ENCODE data around the gene IKBIP.
A peak's percentile ranks its signal among the peaks of the same experiment; 100 is the strongest.
"Not testable (repeated sequence)": the region's sequence is repeated elsewhere in the genome, so short reads cannot be mapped to it uniquely, and the experiment has no call there.

Gene IKBIP, protein sequence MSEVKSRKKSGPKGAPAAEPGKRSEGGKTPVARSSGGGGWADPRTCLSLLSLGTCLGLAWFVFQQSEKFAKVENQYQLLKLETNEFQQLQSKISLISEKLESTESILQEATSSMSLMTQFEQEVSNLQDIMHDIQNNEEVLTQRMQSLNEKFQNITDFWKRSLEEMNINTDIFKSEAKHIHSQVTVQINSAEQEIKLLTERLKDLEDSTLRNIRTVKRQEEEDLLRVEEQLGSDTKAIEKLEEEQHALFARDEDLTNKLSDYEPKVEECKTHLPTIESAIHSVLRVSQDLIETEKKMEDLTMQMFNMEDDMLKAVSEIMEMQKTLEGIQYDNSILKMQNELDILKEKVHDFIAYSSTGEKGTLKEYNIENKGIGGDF

GRCh38 chr12:98644712-98645571 is at the start of gene IKBIP, which contains the start of gene APAF1:
TSS of gene IKBIP (minus strand) at chr12:98644788. CDS start at chr12:98644701, 87 bp downstream.
TSS of gene APAF1 (plus strand) at chr12:98645290. CDS start at chr12:98648360, 3,070 bp downstream.
- peak; percentile 94 for DNase-seq (ENCODE audit: low read depth, low spot score)

DNA sequence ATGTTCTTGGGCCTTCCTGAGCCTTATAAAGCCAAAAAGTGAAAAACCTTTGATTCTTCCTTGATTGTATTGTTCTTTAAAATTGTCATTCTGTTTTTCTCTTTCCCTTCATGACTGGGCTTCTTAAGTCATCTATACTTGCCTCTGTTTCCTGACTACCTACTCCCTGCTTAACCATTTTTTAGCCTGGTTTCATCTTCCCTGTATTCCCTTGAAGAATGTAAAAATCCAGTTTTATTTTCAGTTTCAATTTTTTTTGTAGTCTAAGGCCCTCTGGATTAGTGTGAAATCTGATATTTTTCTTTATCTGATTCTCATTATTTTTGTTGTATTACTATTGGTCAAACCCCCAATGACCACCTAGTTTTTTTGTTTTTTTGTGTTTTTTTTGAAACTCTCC is 46.8 kb upstream of the IKBIP start:
- no peak for DNase-seq (ENCODE audit: low read depth, low spot score)

GRCh38 chr12:98686603-98687002 is 42.0 kb upstream of the IKBIP start:
- no peak for DNase-seq (ENCODE audit: low read depth, low spot score)

DNA sequence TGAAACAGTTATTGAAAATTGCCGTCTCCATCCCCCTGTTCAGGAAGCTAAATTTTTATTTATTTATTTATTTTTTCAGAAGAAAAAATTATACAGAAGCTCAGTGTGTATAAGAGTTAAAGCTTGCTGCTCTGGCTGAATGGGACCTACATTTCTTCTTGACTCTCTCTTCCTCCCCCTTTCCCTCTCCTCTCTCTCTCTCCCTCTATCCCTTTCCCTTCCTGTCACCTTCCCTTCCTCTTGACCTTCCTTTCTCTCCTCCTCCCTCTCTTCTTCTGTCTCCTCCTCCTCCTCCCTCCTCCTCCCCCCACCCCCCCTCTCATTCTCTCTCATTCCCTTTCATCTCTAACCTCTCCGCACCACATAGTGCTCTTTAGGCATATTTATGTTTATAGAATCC is 39.6 kb upstream of the IKBIP start:
- no peak for DNase-seq (ENCODE audit: low read depth, low spot score)

DNA sequence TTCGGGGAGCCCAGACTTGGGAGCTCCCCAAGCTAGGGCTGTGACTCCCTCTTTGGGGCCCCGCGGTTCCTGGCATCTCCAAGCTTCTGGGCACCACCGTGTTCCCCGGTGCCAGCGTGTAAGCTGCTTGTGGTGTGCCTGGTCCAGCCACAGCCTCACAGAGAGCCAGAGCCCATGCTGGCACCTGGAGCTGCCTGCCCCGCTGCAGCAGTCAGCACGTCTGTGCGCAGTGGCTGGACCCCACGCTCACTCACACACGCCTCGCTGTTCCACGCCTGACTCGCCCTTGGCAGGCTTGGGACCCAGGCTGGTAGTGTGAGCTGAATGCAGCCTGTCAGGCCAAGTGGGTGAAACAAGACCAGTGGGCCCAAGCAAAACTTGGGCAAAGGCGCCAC is 35.0 kb upstream of the IKBIP start:
- DNase-seq (ENCODE audit: low read depth, low spot score) = no peak

DNA sequence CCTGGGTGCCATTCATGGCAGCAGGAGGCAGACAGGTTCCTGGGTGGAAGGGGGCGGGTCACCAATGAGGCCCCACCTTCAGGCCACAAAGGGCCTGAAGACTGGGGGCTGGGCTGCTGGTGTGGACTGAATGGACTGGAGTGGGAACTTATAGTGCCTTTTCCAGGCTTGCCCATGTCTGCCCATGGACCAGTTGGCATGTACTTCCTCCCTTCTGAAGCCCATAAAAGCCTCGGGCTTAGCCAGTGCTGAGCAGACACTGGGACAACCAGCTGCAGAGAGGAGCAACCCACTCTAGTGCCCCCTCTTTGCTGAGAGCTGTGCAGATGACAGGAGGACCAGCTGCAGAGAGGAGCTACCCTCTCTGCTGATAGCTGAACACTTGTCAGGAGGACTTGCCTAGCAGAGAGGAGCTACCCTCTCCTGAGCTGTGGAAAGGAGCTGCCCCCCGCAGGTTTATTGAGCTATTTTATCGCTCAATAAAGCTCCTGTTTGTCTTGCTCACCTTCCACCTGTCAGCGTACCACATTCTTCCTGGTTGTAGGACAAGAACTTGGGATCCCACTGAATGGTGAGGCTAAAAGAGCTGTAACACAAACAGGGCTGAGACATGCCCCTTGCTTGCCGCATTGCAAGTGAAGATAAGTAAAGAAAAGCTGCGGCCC is 34.5 kb upstream of the IKBIP start:
- DNase-seq (ENCODE audit: low read depth, low spot score) = no peak

GRCh38 chr12:98678236-98678945 is 33.8 kb upstream of the IKBIP start:
- DNase-seq (ENCODE audit: low read depth, low spot score) = no peak

DNA sequence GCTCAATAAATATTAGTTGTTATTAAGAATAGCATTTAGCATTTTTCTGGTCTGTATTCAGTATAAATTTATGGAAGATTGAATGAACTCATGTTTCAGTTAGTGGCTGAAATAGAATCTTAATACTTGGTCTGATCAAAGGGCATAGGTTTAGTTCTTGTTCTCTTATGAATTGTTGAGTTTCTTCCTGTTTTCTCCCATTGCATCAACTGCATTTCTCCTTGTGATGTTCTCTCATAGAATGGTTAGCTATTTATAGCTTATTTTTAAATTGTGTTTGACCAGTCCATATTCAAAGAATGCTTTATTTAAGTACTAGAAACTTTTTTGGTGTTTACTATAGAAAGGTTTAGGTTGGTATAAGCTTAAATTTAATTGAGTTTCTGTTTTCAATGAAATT is 30.3 kb upstream of the IKBIP start:
- DNase-seq (ENCODE audit: low read depth, low spot score) = no peak

GRCh38 chr12:98671459-98671858 is 26.9 kb upstream of the IKBIP start:
- no peak for DNase-seq (ENCODE audit: low read depth, low spot score)

GRCh38 chr12:98669751-98670150 is 25.2 kb upstream of the IKBIP start:
- no peak for DNase-seq (ENCODE audit: low read depth, low spot score)

- DNase-seq (ENCODE audit: low read depth, low spot score) = no peak
Measured at GRCh38 chr12:98660521-98660920, 15.9 kb upstream of the IKBIP start.

- DNase-seq (ENCODE audit: low read depth, low spot score) = no peak
Measured at GRCh38 chr12:98656289-98657101, 11.9 kb upstream of the IKBIP start.

- no peak for DNase-seq (ENCODE audit: low read depth, low spot score)
Measured at GRCh38 chr12:98653866-98654493, 9.4 kb upstream of the IKBIP start.

DNA sequence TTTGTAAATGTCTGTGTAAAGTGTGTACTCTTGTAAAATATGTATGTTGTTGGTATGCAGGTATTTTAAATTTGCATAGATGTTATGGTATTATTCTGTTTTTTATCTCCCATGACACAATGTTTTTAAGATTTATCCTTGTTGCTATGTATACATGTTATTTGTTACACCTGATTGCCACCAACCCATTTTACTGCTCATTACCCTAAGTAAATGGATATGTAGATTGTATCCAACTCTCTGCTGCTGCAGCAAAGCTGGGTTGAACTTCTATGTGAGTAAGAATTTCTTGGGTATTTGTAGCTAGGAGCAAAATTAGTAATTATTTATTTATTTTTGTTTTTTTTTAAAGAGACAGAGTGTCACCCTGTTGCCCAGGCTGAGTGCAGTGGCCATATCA is 6.7 kb upstream of the IKBIP start:
- no peak for DNase-seq (ENCODE audit: low read depth, low spot score)

DNA sequence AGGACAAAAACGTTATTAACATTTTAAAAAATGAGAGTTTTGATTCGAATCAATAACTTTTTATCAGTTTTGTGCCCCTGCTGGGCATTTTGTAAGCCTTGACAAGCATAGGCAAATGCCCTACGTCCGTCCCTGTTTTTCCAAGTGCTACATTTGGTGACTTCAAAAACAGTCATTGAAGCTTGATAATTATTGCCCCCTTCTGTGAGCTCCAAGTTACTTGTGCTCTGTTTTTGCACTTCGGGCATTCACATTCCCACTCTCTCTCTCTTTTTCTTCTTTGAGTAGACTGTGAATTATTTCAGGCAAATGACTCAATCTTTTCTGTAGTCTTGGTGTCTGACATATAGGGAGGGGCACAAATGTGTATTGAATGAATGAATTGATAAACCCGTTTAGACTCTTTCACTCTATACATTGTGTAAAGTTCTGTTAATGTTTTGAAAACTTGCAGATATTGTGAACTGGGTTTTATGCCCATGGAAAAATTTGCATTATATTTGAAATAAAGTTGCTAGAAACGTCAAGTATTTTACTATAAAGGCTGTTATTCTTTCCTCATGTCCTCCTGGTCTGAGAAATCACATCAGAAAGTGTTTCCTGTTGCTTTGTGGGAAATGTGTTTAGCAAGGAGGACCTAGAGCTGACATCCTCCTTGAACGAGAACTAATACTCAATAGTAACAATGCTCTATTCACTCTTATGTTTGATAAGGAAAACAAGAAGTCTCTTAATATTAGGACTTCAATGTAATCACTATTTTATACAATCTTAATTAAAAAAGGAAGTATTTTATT is 1.9 kb upstream of the IKBIP start:
- DNase-seq (ENCODE audit: low read depth, low spot score) = no peak

DNA sequence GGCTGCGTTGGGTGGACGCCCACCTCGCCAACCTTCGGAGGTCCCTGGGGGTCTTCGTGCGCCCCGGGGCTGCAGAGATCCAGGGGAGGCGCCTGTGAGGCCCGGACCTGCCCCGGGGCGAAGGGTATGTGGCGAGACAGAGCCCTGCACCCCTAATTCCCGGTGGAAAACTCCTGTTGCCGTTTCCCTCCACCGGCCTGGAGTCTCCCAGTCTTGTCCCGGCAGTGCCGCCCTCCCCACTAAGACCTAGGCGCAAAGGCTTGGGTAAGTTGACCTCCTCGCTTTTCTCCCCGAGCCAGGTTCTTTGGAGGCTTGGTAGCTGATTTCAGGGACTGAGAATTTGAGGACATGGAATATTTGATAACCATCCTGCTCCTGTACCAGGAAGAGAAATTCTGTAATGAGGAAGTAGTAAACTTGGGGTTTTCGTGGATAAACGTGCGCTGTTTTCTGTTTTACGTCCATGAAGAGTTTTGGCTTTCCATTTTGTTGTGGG is 1.0 kb upstream of the IKBIP start:
- no peak for DNase-seq (ENCODE audit: low read depth, low spot score)

GRCh38 chr12:98644433-98644711 is 216 bp downstream of the IKBIP start:
- no peak for DNase-seq (ENCODE audit: low read depth, low spot score)

DNA sequence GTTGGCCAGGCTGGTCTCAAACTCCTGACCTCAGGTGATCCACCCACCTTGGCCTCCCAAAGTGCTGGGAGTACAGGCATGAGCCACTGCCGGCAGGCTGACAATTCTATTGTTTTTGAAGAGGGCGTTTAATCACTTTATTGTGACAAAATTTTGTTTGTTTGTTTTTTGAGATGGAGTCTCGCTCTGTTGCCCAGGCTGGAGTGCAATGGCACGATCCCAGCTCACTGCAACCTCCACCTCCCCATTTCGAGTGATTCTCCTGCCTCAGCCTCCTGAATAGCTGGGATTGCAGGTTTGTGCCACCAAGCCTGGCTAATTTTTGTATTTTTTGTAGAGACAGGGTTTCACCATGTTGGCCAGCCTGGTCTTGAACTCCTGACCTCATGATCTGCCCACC is 1.8 kb downstream of the IKBIP start:
- not testable (repeated sequence) for DNase-seq (ENCODE audit: low read depth, low spot score)

- DNase-seq (ENCODE audit: low read depth, low spot score) = no peak
Measured at GRCh38 chr12:98639491-98639890, 5.1 kb downstream of the IKBIP start.

All from smooth muscle cell of the brain vasculature (primary cell).